GM21619 (cell line): ENCODE data around the gene PPP2R2D.
"Not testable (repeated sequence)": the region's sequence is repeated elsewhere in the genome, so short reads cannot be mapped to it uniquely, and the experiment has no call there.

Experiments used
- ATAC-seq: cut with Tn5 transposase; IDR thresholded peaks from one replicate; pipeline ENCODE4 v1.9.1; 2021; ENCODE audit not compliant: unreplicated experiment

Gene PPP2R2D

DNA sequence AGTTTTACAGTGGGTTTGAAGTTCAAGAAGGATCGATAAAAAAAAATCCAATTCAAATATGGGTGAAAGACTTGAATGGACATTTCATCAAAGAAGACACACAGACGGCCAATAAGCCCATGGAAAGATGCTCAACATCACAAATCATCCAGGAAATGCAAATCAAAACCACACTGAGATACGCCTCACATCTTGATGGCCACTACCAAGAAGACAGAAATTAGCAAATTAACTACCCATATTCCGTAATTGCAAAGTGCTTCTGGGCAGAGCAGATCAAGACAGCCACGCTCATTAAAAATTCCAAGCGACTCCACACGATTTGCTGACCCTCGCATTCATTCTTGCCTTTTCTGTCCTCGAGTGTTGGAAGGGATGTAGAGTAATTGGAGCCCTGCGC is 34.1 kb upstream of the PPP2R2D start:
- no peak for ATAC-seq

- no peak for ATAC-seq
Observed at GRCh38 chr10:131868436-131868835, 32.4 kb upstream of the PPP2R2D start.

DNA sequence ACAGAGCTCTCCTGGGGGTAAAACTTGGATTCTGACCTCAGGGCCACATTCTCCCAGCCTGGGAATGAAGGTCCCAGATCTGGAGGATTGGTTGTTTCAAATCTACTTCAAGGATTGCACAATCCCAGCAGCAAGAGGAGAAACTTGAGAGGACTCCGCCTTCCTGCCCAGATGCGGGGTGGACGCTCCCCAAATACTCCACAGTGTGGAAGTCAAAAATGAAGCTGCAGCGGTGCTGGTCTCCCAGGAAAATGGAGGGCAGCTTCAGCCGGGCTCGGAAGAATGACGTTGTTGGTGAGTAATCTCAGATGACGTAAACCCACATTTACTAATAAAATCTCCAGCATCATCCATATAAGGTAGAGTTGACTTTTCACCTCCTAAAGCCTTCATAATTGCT is 31.5 kb upstream of the PPP2R2D start:
- no peak for ATAC-seq

DNA sequence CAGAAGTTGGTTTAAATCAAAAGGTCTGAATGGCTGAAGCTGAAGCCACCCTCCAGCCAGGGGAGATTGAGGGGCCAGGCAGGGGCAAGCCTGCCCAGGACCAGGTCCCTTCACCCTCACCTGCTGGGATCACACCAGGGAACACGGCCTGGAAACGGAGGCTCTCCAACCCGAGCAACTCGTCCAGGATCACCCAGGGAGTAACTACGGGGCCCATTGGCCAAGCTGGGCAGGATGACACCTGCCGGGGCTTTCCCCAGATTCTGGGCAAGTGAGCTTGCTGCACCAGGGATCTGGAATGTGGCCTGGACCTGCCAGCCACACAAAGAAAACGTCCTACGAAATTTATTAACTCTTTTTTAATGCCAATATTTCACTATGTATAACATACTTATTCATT is 30.4 kb upstream of the PPP2R2D start:
- no peak for ATAC-seq

DNA sequence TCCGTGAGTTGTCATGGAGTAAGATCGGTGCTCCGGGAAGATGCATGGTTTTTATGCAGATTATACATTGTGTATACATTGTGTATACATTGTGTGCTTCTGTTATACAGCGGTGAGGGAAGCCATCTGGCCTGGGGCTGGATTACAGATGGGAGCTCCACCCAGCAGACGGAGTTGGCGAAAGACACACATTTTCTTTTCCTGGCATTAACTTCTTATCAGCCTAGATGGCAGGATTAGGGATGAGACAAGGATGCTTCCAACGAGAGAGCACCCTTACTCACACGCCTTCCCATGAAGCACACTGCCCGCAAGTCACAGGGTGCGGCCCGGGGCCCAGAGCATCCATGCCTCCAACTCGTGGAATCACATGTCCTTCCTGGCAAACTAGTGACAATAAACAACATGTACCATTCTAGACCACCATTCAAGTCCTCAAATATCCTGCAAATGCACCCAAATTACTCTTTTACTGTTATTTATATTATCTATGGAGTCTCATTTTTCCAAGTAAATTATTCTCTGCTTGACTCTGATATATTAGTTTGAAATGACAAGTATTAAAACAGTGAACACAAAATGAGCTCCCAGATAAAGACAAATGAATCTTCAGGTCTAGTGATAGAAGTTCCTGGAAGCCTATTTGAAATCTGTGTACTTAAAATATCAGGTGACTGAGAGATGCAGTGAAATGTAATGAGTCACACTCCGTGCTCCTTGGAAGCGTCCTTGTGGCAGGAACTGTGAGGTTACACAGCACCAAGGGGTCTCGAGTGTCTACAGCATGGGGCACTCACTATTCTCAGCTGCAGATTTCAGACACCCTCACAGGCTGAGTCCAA is 29.8 kb upstream of the PPP2R2D start:
- ATAC-seq, result no peak

GRCh38 chr10:131871673-131872005 is 29.2 kb upstream of the PPP2R2D start:
- ATAC-seq, result no peak

- no peak for ATAC-seq
Observed at GRCh38 chr10:131872011-131872826, 28.6 kb upstream of the PPP2R2D start.

DNA sequence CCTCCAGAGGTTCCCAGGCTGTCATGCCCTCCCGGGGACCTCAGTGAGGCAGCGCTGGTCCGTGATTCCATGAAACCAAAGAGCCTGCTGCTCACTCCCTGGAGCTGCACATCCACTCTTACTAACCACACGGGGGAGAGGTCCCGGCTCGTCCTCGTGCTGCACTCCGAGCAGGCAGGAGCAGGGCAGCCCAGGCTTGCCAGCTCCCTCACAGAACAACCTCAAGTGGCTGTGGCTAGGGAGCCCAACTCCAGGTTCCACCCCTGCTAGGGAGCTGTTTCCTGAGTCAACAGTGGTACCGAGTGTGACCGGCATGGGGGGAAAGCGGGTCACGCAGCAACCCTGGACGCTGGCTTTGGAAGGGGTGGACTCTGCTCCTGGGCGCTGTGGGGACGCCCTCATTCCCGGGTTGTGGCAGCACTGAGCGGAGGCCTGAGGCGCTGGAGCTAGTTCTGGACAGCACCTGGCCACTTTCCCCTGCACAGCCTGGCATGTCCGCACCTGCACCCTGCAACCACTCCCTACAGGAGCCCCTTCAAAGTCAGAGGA is 27.9 kb upstream of the PPP2R2D start:
- ATAC-seq, result no peak

DNA sequence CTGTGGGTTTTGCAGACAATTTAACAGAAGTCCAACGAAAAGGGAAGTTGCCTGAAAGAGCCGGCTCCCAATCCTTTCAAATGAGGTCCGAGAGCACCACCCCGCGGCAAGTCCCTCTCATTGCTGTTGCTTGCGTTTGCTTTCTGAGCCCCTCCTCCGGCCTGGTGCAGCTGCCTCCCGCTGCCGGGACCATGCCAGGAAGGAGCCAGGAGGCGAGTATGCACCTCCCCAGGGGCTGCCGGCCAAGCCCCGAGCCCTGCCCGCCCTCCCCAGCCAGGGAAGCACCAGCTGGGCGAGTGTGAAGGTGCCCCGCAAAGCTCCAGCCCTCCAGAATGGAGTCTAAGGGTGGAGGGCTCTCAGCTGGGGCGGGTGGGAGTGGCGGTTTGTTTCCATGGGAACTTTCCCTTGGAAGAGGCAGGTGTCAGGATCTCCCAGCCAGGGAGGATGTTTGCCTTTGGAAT is 25.8 kb upstream of the PPP2R2D start:
- ATAC-seq, result peak; percentile 82

GRCh38 chr10:131875501-131875900 is 25.3 kb upstream of the PPP2R2D start:
- ATAC-seq, result no peak

DNA sequence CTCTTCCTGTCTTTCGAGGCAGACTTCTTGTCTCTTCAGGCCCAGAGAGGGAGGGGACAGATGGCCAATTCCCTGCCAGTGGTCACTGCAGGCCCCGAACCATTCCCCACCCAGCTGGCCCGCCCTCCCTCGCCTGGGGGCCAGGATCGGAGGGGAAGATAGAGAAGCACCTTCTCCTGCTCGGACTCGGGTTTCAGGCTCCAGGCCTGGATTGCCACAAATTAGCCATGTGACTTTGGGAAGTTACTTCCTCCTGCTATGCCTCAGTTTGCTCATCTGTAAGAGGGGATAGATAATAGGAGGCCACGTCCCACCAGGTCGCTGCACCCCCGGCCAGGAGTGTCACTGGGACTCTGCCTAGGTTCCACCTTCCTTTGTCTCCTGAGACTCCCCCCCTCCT is 24.8 kb upstream of the PPP2R2D start:
- ATAC-seq, result no peak

- ATAC-seq, result no peak
Observed at GRCh38 chr10:131876508-131876907, 24.3 kb upstream of the PPP2R2D start.

DNA sequence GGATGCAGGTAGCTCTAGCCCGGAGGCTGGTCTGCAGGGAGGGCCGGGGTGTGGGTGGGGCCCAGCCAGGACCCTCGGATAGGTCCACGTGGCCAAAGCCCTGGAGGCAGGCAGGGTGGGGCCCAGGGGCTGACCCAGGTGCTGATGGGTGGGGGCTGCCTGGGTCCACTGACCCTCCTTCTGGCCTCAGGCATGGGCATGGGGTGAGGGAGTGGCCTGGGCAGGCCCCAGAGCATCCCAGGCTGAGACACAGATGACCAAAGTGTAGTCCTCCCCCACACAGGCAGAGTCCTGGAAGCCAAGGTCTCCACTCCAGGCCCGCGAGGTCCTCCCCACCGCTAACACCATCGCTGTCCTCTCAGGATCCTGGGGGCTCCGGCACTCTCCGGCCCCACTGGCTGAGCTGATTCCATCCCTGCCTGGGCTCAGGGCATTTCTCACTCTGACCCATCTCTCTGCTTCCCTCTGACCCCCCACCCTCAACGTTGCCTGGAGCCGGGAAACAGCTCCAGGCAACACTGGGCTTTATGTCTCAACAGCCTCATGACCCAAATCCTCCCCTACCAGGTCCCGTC is 20.7 kb upstream of the PPP2R2D start:
- ATAC-seq, result no peak

DNA sequence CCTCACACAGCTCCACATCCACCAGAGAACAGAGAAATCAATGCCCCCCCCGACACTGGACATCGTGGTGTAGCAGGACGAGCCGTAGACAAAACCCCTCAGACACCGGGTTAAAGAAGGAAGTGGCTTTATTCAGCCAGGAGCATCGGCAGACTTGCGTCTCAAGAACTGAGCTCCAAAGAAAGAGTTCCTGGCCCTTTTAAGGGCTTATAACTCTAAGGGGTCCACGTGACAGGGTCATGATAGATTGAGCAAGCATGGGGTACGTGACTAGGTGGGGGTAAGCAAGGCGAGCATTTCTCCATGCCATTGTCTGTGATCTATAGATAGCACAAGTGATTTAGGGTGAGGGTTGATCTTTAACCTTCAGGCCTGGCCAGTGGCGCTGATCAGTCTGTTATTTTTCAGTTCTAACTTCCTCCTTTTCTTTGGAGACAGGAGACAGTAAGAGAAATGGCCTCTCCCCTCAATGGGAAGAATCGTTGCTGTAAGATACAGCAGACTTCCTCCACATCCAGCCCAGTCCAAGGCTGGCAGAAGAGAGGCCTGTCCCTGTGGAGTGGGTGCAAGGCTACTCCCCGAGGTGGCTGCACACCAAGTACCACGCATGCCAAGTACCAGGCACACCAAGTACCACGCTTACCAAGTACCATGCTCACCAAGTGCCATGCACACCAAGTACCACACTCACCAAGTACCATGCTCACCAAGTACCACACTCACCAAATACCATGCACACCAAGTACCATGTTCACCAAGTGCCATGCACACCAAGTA is 19.5 kb upstream of the PPP2R2D start:
- ATAC-seq, result no peak

GRCh38 chr10:131882151-131882550 is 18.7 kb upstream of the PPP2R2D start:
- no peak for ATAC-seq

- no peak for ATAC-seq
Observed at GRCh38 chr10:131882590-131883451, 18.0 kb upstream of the PPP2R2D start.

DNA sequence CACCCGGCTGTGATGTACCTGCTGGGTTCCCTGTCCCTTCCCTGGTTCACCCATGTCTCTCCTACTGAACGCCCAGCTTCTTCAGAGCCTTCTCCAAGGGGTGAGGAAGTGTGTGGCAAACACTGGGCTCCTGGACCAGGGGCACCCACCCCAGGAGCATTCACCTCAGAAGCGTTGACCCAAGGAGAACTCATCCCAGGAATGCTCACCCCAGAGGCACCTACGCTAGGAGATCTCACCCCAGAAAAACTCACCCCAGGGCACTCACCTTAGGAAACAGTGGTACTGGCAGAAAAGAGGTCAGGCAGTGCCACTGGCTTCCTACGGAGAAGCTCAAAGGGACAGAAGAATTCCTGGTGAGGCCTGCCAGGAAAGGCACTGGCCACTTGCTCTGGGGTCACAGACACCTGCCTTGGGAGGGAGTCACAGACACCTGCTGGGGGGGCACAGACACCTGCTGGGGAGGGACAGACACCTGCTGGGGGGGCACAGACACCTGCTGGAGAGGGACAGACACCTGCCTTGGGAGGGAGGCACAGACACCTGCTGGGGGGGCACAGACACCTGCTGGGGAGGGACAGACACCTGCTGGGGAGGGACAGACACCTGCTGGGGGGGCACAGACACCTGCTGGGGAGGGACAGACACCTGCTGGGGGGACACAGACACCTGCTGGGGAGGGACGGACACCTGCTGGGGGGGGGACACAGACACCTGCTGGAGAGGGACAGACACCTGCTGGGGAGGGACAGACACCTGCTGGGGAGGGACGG is 17.0 kb upstream of the PPP2R2D start:
- not testable (repeated sequence) for ATAC-seq

GRCh38 chr10:131885391-131886165 is 15.2 kb upstream of the PPP2R2D start:
- peak; percentile 97 for ATAC-seq
